GM21723 (cell line): Measurements from ENCODE around the gene SHISA5.
"Not testable (repeated sequence)": the region's sequence is repeated elsewhere in the genome, so short reads cannot be mapped to it uniquely, and the experiment has no call there.

Experiments used
- ATAC-seq: cut with Tn5 transposase; IDR thresholded peaks from one replicate; pipeline ENCODE4 v1.9.1; 2021; ENCODE audit warnings: mild to moderate bottlenecking, moderate library complexity; ENCODE audit not compliant: unreplicated experiment

The SHISA5 gene

DNA sequence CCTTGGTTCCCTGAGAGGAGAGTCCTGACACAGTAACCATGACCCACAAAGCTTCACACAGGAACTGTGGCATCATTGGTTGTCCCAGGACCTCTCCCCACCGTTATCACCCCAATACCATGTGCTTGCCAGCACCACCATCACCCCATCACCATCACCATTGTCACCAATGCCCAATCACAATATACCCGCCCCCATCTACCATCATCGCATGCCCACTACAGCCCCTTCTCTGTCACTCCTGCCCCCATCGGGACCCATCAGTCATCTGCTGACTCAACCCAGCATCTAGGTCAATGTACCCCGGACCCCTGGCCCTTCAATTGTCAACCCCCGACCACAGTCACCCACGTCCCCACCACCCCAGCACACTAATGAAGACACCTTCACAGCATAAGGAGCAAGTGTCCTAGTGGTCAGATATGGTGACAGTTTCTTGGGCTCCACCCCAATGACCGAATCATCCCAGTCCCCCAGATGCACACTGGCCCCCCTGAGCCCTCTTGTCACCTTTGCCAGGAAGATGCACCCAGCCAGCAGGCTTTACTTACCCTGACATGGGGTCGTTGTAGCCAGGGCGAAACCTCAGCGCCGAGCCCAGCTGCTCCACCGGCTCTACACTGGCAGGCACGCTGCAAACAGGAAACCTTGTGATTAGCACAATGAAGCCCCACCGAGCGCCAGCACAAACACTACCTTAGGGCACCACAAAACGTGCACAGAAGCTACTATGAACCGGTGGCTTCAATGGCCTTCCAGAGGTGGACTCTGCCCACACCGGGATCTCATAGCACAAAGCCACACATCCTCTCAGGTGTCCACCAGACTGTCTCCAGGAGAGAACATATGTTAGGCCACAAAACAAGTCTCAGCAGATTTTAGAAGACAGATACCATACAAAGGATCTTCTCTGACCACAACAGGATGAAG is 25.1 kb downstream of the SHISA5 start:
- no peak for ATAC-seq

DNA sequence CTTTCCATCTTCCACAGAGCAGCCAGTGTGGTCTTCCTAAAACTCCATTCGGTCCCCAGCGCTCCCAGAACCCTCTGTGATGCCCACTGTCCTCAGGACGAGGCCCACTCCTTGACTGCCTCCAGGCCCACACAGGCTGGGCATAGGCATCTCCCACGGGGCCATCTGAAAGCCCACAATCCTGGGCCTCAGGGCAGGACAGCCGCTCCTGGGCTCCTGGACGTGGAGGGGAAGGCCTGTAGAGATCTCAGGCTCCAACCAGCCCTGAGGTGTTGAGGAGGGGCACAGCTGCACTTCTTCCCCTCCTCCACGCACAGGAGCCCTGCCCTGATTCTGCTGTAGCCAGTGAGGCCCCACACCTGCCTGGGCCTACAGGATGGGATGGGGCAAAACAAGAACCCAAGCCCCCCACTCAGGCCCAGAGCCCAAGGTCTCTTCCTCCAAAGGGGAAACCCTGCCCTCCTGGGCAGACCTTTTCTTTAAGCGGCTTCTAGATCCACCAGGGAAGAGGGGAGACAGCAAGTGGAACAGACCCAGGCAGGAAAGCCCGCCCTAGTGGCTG is 25.9 kb downstream of the SHISA5 start:
- no peak for ATAC-seq

- ATAC-seq = no peak
These were observed 27.4 kb downstream of the SHISA5 start for GRCh38 chr3:48476426-48477053.

- ATAC-seq = no peak
These were observed 28.8 kb downstream of the SHISA5 start for GRCh38 chr3:48475188-48475587.

GRCh38 chr3:48474619-48475018 is 29.4 kb downstream of the SHISA5 start:
- no peak for ATAC-seq

GRCh38 chr3:48474031-48474430 is 29.9 kb downstream of the SHISA5 start:
- ATAC-seq = not testable (repeated sequence)

GRCh38 chr3:48473617-48473952 is 30.4 kb downstream of the SHISA5 start:
- ATAC-seq = no peak

- ATAC-seq = peak; percentile 76
These were observed 30.9 kb downstream of the SHISA5 start for GRCh38 chr3:48472923-48473616.

DNA sequence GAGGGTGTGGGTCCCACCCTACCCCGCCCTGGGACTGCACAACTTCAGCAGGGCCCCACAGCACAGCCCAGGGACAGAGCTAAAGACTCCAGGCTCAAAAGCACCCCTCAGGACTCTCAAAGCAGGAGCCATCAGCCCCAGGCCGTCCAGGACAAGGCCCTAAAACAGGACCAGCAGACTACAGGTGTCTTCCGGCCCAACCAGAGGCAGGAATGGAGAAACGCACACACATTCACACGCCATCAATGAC is 31.4 kb downstream of the SHISA5 start:
- no peak for ATAC-seq

DNA sequence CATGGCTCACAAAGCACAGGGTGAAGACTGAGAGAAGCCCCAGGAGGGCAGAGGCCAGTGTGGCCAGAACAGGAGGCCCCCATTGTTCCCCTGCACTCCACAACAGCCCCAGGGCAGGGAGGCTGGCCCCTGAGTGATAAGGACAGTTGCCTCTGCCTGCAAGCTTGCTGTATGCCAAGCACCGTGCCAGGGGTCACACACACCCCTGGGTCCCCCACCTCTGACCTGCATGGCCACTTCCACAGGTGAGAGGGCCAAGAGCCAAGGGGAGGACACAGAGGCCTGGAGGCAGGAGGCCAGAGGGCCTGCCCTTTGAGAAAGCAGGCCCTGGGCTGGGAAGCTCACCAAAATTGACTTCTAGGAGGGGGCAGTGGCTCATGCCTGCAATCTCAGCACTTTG is 33.7 kb downstream of the SHISA5 start:
- ATAC-seq = no peak

- ATAC-seq = no peak
These were observed 34.7 kb downstream of the SHISA5 start for GRCh38 chr3:48469046-48469915.

DNA sequence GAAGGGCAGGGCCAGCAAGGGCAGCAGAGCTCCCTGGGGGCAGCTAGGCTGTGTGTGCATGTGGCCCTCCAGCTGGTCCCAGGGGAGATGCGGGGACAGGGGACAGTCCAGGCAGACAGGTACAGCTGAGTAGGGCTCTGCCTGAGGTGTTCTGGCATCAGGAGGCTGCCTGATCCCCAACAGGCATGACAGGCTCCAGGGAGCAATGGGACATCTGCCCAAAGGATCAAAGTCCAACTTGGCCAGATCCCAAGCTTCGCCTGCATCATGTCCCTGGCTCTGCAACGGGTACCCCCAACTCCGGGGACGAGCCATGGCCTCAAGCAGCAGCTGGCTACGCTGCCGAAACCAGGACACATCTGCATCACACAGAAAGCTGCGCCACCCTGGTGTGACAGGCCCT is 35.6 kb downstream of the SHISA5 start:
- no peak for ATAC-seq

- ATAC-seq = no peak
These were observed 36.3 kb downstream of the SHISA5 start for GRCh38 chr3:48467473-48468267.

DNA sequence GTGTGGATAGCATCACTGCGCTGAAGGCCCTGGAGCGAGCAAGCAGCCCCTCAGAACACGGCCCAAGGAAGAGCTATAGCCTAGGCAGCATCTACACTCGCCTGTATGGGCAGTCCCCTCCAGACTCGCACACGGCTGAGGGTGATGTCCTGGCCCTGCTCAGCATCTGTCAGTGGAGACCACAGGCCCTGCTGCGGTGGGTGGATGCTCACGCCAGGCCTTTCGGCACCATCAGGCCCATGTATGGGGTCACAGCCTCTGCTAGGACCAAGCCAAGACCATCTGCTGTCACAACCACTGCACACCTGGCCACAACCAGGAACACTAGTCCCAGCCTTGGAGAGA is 36.9 kb downstream of the SHISA5 start:
- ATAC-seq = peak; percentile 4

GRCh38 chr3:48466386-48467109 is 37.4 kb downstream of the SHISA5 start:
- peak; percentile 26 for ATAC-seq

GRCh38 chr3:48465531-48466378 is 38.2 kb downstream of the SHISA5 start:
- ATAC-seq = peak; percentile 83

GRCh38 chr3:48465237-48465530 is 38.8 kb downstream of the SHISA5 start:
- ATAC-seq = no peak

DNA sequence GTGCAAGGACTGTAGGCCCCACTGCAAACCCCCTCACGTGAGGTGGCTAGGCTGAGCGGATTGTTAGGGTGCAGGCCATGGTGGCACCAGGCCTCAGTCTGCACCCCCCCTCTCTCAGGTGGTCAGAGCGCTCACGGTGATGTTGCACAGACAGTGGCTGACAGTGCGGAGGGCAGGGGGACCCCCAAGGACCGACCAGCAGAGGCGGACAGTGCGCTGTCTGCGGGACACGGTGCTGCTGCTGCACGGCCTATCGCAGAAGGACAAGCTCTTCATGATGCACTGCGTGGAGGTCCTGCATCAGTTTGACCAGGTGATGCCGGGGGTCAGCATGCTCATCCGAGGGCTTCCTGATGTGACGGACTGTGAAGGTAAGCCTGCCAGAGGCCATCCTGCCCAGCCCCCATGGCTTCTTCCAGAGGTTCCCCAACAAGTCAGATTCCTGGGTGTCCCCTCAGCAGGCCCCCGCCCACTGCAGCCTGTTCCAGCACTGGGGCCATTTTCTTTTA is 39.2 kb downstream of the SHISA5 start:
- ATAC-seq = no peak

DNA sequence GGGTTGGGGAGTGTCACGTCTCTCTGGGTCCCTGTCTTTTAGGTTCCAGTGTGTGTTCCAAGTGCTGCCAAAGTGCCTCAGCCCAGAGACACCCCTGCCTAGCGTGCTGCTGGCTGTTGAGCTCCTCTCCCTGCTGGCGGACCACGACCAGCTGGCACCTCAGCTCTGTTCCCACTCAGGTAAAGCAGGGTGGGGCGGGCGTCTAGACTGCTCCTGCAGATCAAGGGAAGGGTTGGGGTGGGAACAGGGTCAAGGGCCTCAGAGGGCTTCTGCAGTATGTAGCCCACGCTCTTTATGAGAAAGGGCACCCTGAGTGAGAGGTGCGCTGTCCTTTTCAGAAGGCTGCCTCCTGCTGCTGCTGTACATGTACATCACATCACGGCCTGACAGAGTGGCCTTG is 40.3 kb downstream of the SHISA5 start:
- ATAC-seq = no peak
